GM12878 (cell line): ENCODE results near the gene HLA-F. TPM values are rescaled to one million over a fixed set of nuclear protein-coding genes. Genes with fewer than 3 reads are reported as not detected.

Experiments
- ATAC-seq: fragments of 200-7000 bp; cut with Tn5 transposase; 3 replicates; pipeline ENCODE4 v1.9.1; 2020; ENCODE audit warnings: mild to moderate bottlenecking, moderate library complexity
- BruUV-seq: library from RNA; stranded (reverse); fragments of 400-500 nt; replicated peaks from 2 replicates; lab custom pipeline; 2021; lab: Mats Ljungman, UMichigan
- CTCF ChIA-PET: fragments of 300-600 bp; sonication (Branson Sonifier 250); formaldehyde crosslinking; extraction: SDS; loops from one replicate; lab custom pipeline; 2021; ENCODE audit warnings: inconsistent platforms; lab: Yijun Ruan, JAX
- POLR2A ChIA-PET: fragments of 350-600 bp; formaldehyde crosslinking; extraction: SDS; loops from one replicate; lab custom pipeline; 2021; ENCODE audit warnings: inconsistent platforms; lab: Charles Lee
- RAD21 ChIA-PET: fragments of 300-600 bp; sonication (Branson Sonifier 250); formaldehyde crosslinking; loops from one replicate; lab custom pipeline; 2023; ENCODE audit warnings: antibody characterized with exemption; ENCODE audit not compliant: unreplicated experiment; lab: Charles Lee
- SMC1A ChIA-PET: fragments of 300-600 bp; sonication (Branson Sonifier 250); formaldehyde crosslinking; loops from one replicate; lab custom pipeline; 2023; ENCODE audit not compliant: unreplicated experiment, uncharacterized antibody; lab: Charles Lee
- DNase-seq: peaks from one replicate; pipeline ENCODE4 v3.0.0-alpha.2; 2011; ENCODE audit warnings: low read depth, low spot score
- FAIRE-seq: peaks from 3 replicates; lab custom pipeline; 2011; peaks lifted over from hg19 to GRCh38; lab: Jason Lieb, UNC
- H2AFZ ChIP-seq: 2 replicates; pipeline ENCODE4 v1.6.0; 2011; ENCODE audit warnings: low read depth, low read length, control low read depth; ENCODE audit not compliant: control insufficient read depth
- H3K27ac ChIP-seq: 2 replicates; pipeline ENCODE4 v1.5.1; 2011; ENCODE audit warnings: control low read depth; ENCODE audit not compliant: control insufficient read depth, insufficient read depth
- H3K27me3 ChIP-seq, 2 experiments: replicated peaks in 1 of 2; 2 replicates each; pipeline versions ENCODE4 v1.6.0 to v1.6.1; 2011; ENCODE audit warnings: low read length in 1 of 2; ENCODE audit not compliant: control insufficient read depth in 2 of 2, insufficient read depth in 2 of 2
- H3K36me3 ChIP-seq, 2 experiments: 2 replicates each; pipeline ENCODE4 v1.5.1; 2011; ENCODE audit warnings: low read length in 1 of 2; ENCODE audit not compliant: control insufficient read depth in 2 of 2, insufficient read depth in 2 of 2
- H3K4me1 ChIP-seq: 2 replicates; pipeline ENCODE4 v1.6.1; 2011; ENCODE audit warnings: mild to moderate bottlenecking, low read length, moderate library complexity, mixed read lengths; ENCODE audit not compliant: control insufficient read depth, insufficient read depth
- H3K4me2 ChIP-seq: 2 replicates; pipeline ENCODE4 v1.6.0; 2011; ENCODE audit warnings: control low read depth; ENCODE audit not compliant: control insufficient read depth, insufficient read depth
- H3K4me3 ChIP-seq: fragments of 200-600 bp; sonication (generic); 2 replicates; pipeline ENCODE4 v1.5.1; 2016
- H3K79me2 ChIP-seq: 2 replicates; pipeline ENCODE4 v1.6.0; 2011; ENCODE audit warnings: low read length; ENCODE audit not compliant: control insufficient read depth, insufficient read depth
- H3K9ac ChIP-seq: 2 replicates; pipeline ENCODE4 v1.8.0; 2011; ENCODE audit warnings: low read length, control low read depth, mixed read lengths; ENCODE audit not compliant: control insufficient read depth, insufficient read depth
- H3K9me3 ChIP-seq: replicated peaks from 3 replicates; pipeline ENCODE4 v1.5.1; 2011; ENCODE audit warnings: mild to moderate bottlenecking, low read length; ENCODE audit not compliant: control insufficient read depth, insufficient read depth
- H4K20me1 ChIP-seq: 2 replicates; pipeline ENCODE4 v1.6.0; 2011; ENCODE audit not compliant: control insufficient read depth, insufficient read depth
- BACH1 ChIP-seq: fragments of 450-650 bp; IDR thresholded peaks from 2 replicates; pipeline ENCODE4 v1.6.1; 2017; ENCODE audit warnings: mild to moderate bottlenecking, borderline replicate concordance
- CBFB ChIP-seq: IDR thresholded peaks from 2 replicates; pipeline ENCODE4 v1.6.1; 2016; ENCODE audit warnings: antibody characterized with exemption, low read depth
- EED ChIP-seq: sonication (generic); IDR thresholded peaks from 2 replicates; pipeline ENCODE4 v1.6.1; 2016; ENCODE audit warnings: antibody characterized with exemption, low read depth
- FOS ChIP-seq: IDR thresholded peaks from 3 replicates; pipeline ENCODE4 v1.6.1; 2011; ENCODE audit warnings: borderline replicate concordance; ENCODE audit not compliant: insufficient read length; ENCODE audit errors: extremely low read depth
- NBN ChIP-seq: fragments of 450-650 bp; IDR thresholded peaks from 2 replicates; pipeline ENCODE4 v1.6.1; 2016
- NFXL1 ChIP-seq: fragments of 450-650 bp; IDR thresholded peaks from 2 replicates; pipeline ENCODE4 v1.6.1; 2017; ENCODE audit warnings: antibody characterized with exemption, mild to moderate bottlenecking, borderline replicate concordance
- NR2C2 ChIP-seq: IDR thresholded peaks from 2 replicates; pipeline ENCODE4 v1.6.1; 2011; ENCODE audit warnings: borderline replicate concordance, low read depth; ENCODE audit not compliant: control insufficient read depth, insufficient read length
- SIX5 ChIP-seq: IDR thresholded peaks from 2 replicates; pipeline ENCODE4 v1.6.1; 2011; ENCODE audit warnings: mild to moderate bottlenecking, low read depth, low read length, moderate library complexity; ENCODE audit not compliant: severe bottlenecking
- SRF ChIP-seq, 2 experiments: IDR thresholded peaks; 2 replicates each; pipeline ENCODE4 v1.6.1; 2011; ENCODE audit warnings: low read depth in 2 of 2, low read length in 2 of 2, mild to moderate bottlenecking in 1 of 2, moderate library complexity in 1 of 2
- SUZ12 ChIP-seq: fragments of 200-600 bp; sonication (generic); IDR thresholded peaks from one replicate; pipeline ENCODE4 v1.6.1; 2018; ENCODE audit warnings: antibody characterized with exemption, mild to moderate bottlenecking; ENCODE audit not compliant: unreplicated experiment
- ZNF207 ChIP-seq: fragments of 450-650 bp; IDR thresholded peaks from 2 replicates; pipeline ENCODE4 v1.6.1; 2014; ENCODE audit warnings: antibody characterized with exemption, mild to moderate bottlenecking, borderline replicate concordance
- WGBS: methylation state at CpG from one replicate; pipeline ENCODE4 v1.1.6; 2016; ENCODE audit warnings: low lambda C conversion rate; ENCODE audit not compliant: insufficient replicate concordance, insufficient coverage; ENCODE audit errors: missing lambda C conversion rate; 5-methylcytosine and 5-hydroxymethylcytosine counted together
- in situ Hi-C: fragments of 300-500 bp; cut with MboI; formaldehyde crosslinking; loops from 9 replicates; pipeline ENCODE4 v1.14.3; 2018; ENCODE audit warnings: mixed read lengths
- intact Hi-C: fragments of 100-400 bp; cut with micrococcal nuclease; formaldehyde crosslinking; loops from one replicate; pipeline ENCODE4 v1.14.2; 2022; ENCODE audit not compliant: unreplicated experiment
- polyA plus RNA-seq, 11 experiments: library from polyadenylated mRNA; depleted of rRNA in 4 of 11; unstranded in 6 of 11; stranded (reverse) in 5 of 11; fragments of >200 nt; fragmentation: Nextera tagmentation in 4 of 11; fragmentation: Illumina TruSeq in 1 of 11; extraction: Ambion mirVana in 4 of 11; extraction: Trizol in 1 of 11; gene quantifications; 1 replicate in 1 of 11; 2 replicates in 10 of 11; pipeline versions ENCODE4 v1.2.1 to v1.2.3, GENCODE V29; 2011 to 2016; ENCODE audit warnings: inconsistent platforms in 2 of 11, missing spikeins in 2 of 11, low read depth in 1 of 11
- total RNA-seq, 4 experiments: library from RNA; depleted of rRNA in 3 of 4; stranded (reverse); fragments of >200 nt in 3 of 4; fragmentation: Illumina TruSeq in 1 of 4; extraction: Trizol in 1 of 4; gene quantifications; 2 replicates each; pipeline versions ENCODE4 v1.2.1 to v1.2.3, GENCODE V29; 2013 to 2021
- TF ChIP-seq, protein P1 (sequence below): fragments of 450-650 bp; IDR thresholded peaks from 2 replicates; pipeline ENCODE4 v1.6.1; 2016; ENCODE audit warnings: mild to moderate bottlenecking
- TF ChIP-seq, protein P2 (sequence below): fragments of 450-650 bp; IDR thresholded peaks from 2 replicates; pipeline ENCODE4 v1.6.1; 2014; ENCODE audit warnings: mild to moderate bottlenecking
- TF ChIP-seq, protein P3 (sequence below): IDR thresholded peaks from 2 replicates; pipeline ENCODE4 v1.6.1; 2011; ENCODE audit warnings: mild to moderate bottlenecking, low read depth, low read length, moderate library complexity; ENCODE audit not compliant: insufficient replicate concordance
- TF ChIP-seq, protein P4 (sequence below): fragments of 450-650 bp; formaldehyde crosslinking; IDR thresholded peaks from 2 replicates; pipeline ENCODE4 v1.4.0; 2022; ENCODE audit warnings: mild to moderate bottlenecking, moderate library complexity

HLA-F gene
- total and polyA plus RNA-seq, 10 of the 15 experiments (the other 5 are each of a cell fraction or from before 2014, with no cell fraction given), result 30.1 to 342 (median 145) TPM

DNA sequence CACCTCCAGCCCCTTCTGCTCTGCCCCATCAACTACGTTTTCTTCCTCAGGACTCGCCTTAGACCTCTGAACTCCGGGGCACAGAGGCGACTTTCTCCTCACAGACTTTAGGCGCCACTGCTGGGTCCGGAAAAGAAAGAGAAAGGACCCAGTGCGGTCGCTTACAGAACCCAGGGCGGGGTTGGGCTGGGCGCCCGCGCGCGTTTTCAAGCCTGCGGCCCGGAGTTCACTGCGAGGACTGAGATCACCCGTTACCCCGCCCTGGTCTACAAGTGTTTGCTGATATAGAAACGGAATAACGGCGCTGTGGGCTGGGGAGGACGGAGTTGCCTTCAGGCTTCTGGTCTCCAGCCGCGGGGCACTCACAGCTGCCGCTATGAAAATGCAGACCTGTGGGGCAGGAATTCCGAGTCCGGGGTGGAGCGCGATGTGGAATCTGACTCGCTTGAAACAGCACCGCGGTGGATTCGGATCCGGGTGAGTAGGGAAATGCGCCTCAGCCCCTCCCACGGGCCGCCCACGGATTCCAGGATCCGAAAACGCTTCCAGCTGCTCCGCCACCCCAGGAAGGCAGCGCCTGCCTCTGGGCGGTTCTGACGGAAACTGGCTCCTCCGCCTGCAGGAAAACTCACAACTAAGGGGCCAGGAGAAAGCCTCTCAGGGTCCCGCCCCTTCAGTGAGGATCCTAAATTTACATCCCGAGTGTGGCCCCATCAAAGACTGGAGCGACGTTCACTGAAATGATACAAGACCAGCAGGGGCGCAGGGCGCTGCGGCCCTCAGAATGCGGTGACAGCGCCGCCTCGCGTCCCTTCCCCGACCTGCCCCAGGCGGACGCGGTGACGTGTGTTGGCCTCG, 29.4 kb downstream of the HLA-F start:
- peak; percentile 85 for ATAC-seq
- ChIA-PET RAD21 (interaction anchor here (1.1 to 1.9 kb wide), 4 partner anchors 14 to 103 kb away, joined by 3 to 10 read pairs (median 6); no protein-coding TSS in a partner anchor), SMC1A (interaction anchor here (0.8 to 3.1 kb wide), 8 partner anchors 14 to 102 kb away, joined by 3 to 16 read pairs (median 6); no protein-coding TSS in a partner anchor), CTCF (interaction anchor here (0.8 to 8.7 kb wide), 16 partner anchors 11 to 105 kb away, joined by 3 to 117 read pairs (median 7); no protein-coding TSS in a partner anchor), POLR2A (interaction anchor here (0.5 to 1.1 kb wide), 3 partner anchors 27 to 92 kb away, joined by 3 read pairs; no protein-coding TSS in a partner anchor)
- Histone ChIP-seq H3K79me2 (peaks cover 5% of the 10 kb centered on the region), H3K4me3 (peak overlapping the region; percentile 66), H3K9ac (peak overlapping the region; percentile 94), H3K4me2 (peak overlapping the region; percentile 79), H3K36me3 (no peaks in the 10 kb centered on the region), H3K27ac (peak overlapping the region; percentile 84), H3K9me3 (no peaks in the 10 kb centered on the region), H3K4me1 (peaks cover 10% of the 10 kb centered on the region), H3K27me3 (no peaks in the 10 kb centered on the region), H4K20me1 (no peaks in the 10 kb centered on the region), H2AFZ (peak overlapping the region; percentile 94)
- FAIRE-seq, result peak; percentile 83
- TSS peak; percentile 90 for BruUV-seq
- WGBS, result under 1% methylated on average over 54 of the region's 64 CpGs
- peak; percentile 54 for DNase-seq
- in situ Hi-C loops (no loop called here), intact Hi-C loops (loop anchor here (1.0 to 10.0 kb wide), 2 partner anchors 50 to 98 kb away; partner anchors contain the start of gene MOG)
- TF ChIP-seq, protein P1, sequence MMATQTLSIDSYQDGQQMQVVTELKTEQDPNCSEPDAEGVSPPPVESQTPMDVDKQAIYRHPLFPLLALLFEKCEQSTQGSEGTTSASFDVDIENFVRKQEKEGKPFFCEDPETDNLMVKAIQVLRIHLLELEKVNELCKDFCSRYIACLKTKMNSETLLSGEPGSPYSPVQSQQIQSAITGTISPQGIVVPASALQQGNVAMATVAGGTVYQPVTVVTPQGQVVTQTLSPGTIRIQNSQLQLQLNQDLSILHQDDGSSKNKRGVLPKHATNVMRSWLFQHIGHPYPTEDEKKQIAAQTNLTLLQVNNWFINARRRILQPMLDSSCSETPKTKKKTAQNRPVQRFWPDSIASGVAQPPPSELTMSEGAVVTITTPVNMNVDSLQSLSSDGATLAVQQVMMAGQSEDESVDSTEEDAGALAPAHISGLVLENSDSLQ, result peak; percentile 46; the same call in 1 of the 2 replicates
- TF ChIP-seq ZNF207, result no peak
- TF ChIP-seq FOS, result no peak
- TF ChIP-seq, protein P2, sequence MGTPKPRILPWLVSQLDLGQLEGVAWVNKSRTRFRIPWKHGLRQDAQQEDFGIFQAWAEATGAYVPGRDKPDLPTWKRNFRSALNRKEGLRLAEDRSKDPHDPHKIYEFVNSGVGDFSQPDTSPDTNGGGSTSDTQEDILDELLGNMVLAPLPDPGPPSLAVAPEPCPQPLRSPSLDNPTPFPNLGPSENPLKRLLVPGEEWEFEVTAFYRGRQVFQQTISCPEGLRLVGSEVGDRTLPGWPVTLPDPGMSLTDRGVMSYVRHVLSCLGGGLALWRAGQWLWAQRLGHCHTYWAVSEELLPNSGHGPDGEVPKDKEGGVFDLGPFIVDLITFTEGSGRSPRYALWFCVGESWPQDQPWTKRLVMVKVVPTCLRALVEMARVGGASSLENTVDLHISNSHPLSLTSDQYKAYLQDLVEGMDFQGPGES, result peak; percentile 27; the same call in 1 of the 2 replicates
- TF ChIP-seq NFXL1, result no peak
- TF ChIP-seq NBN, result peak; percentile 56; the same call in 1 of the 2 replicates
- TF ChIP-seq SIX5, result no peak
- no peak for TF ChIP-seq SUZ12
- TF ChIP-seq, protein P3, sequence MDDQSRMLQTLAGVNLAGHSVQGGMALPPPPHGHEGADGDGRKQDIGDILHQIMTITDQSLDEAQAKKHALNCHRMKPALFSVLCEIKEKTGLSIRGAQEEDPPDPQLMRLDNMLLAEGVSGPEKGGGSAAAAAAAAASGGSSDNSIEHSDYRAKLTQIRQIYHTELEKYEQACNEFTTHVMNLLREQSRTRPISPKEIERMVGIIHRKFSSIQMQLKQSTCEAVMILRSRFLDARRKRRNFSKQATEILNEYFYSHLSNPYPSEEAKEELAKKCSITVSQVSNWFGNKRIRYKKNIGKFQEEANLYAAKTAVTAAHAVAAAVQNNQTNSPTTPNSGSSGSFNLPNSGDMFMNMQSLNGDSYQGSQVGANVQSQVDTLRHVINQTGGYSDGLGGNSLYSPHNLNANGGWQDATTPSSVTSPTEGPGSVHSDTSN, result peak; percentile 23
- TF ChIP-seq CBFB, result no peak
- TF ChIP-seq EED, result no peak
- TF ChIP-seq, protein P4, sequence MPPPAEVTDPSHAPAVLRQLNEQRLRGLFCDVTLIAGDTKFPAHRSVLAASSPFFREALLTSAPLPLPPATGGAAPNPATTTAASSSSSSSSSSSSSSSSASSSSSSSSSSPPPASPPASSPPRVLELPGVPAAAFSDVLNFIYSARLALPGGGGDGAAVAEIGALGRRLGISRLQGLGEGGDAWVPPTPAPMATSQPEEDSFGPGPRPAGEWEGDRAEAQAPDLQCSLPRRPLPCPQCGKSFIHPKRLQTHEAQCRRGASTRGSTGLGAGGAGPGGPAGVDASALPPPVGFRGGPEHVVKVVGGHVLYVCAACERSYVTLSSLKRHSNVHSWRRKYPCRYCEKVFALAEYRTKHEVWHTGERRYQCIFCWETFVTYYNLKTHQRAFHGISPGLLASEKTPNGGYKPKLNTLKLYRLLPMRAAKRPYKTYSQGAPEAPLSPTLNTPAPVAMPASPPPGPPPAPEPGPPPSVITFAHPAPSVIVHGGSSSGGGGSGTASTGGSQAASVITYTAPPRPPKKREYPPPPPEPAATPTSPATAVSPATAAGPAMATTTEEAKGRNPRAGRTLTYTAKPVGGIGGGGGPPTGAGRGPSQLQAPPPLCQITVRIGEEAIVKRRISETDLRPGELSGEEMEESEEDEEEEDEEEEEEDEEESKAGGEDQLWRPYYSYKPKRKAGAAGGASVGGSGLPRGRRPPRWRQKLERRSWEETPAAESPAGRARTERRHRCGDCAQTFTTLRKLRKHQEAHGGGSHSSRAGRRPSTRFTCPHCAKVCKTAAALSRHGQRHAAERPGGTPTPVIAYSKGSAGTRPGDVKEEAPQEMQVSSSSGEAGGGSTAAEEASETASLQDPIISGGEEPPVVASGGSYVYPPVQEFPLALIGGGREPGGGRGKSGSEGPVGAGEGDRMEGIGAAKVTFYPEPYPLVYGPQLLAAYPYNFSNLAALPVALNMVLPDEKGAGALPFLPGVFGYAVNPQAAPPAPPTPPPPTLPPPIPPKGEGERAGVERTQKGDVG (CRISPR knock-in tag), result no peak
- no peak for TF ChIP-seq SRF (IDR thresholded peaks at IDR 0.05; ENCODE audit: low read depth in 2 of 2, low read length in 2 of 2)
- TF ChIP-seq BACH1, result no peak
- TF ChIP-seq NR2C2, result no peak
